CD4-positive, alpha-beta memory T cell (primary cell): Measurements from ENCODE around the gene RBBP8. TPM values are rescaled to one million over a fixed set of nuclear protein-coding genes. Genes with fewer than 3 reads are reported as not detected.
A peak's percentile ranks its signal among the peaks of the same experiment; 100 is the strongest.

Source experiments
- CTCF ChIA-PET: fragments of 350-600 bp; sonication (Branson Sonifier 250); formaldehyde crosslinking; loops from one replicate; lab custom pipeline; 2021; ENCODE audit warnings: inconsistent platforms; ENCODE audit not compliant: partially characterized antibody; lab: Charles Lee
- POLR2A ChIA-PET: fragments of 350-600 bp; sonication (Branson Sonifier 250); formaldehyde crosslinking; loops from one replicate; lab custom pipeline; 2021; ENCODE audit not compliant: partially characterized antibody; lab: Charles Lee
- DNase-seq, 5 donors: peaks; one replicate each; pipeline versions ENCODE4 v3.0.0 to v3.0.0-alpha.2; 2020 to 2022; ENCODE audit warnings: mixed read lengths in 1 of 5
- H3K27ac ChIP-seq: one replicate; pipeline ENCODE4 v1.7.0; 2013; ENCODE audit warnings: low read depth, low read length
- H3K27me3 ChIP-seq: 2 replicates; pipeline ENCODE4 v1.7.0; 2013; ENCODE audit warnings: mild to moderate bottlenecking, low read length, moderate library complexity; ENCODE audit not compliant: insufficient read depth
- H3K36me3 ChIP-seq: 2 replicates; pipeline ENCODE4 v1.7.0; 2013; ENCODE audit warnings: mild to moderate bottlenecking, low read length, moderate library complexity; ENCODE audit not compliant: insufficient read depth
- H3K4me1 ChIP-seq: 2 replicates; pipeline ENCODE4 v1.7.0; 2013; ENCODE audit warnings: mild to moderate bottlenecking, low read length, moderate library complexity; ENCODE audit not compliant: insufficient read depth
- H3K4me3 ChIP-seq, 2 donors: one replicate each; pipeline ENCODE4 v1.7.0; 2013; ENCODE audit warnings: low read length in 2 of 2, mild to moderate bottlenecking in 1 of 2
- H3K9me3 ChIP-seq, 2 donors: one replicate each; pipeline ENCODE4 v1.7.0; 2013; ENCODE audit warnings: low read length in 2 of 2, control low read depth in 1 of 2; ENCODE audit not compliant: control insufficient read depth in 1 of 2
- H3K27ac Mint-ChIP-seq, 7 donors: one replicate each; pipeline ENCODE4 v1.8.0; 2020 to 2021; ENCODE audit warnings: mixed read lengths in 7 of 7, mild to moderate bottlenecking in 6 of 7, inconsistent platforms in 3 of 7, moderate library complexity in 3 of 7
- H3K27me3 Mint-ChIP-seq, 2 donors: one replicate each; pipeline ENCODE4 v1.8.0; 2020 to 2021; ENCODE audit warnings: mixed read lengths in 2 of 2
- H3K36me3 Mint-ChIP-seq, 2 donors: one replicate each; pipeline ENCODE4 v1.8.0; 2020 to 2021; ENCODE audit warnings: mixed read lengths in 2 of 2, inconsistent platforms in 1 of 2, mild to moderate bottlenecking in 1 of 2
- H3K4me1 Mint-ChIP-seq, 4 donors: one replicate each; pipeline ENCODE4 v1.8.0; 2020 to 2021; ENCODE audit warnings: mixed read lengths in 4 of 4, mild to moderate bottlenecking in 1 of 4
- H3K4me3 Mint-ChIP-seq, 8 donors: one replicate each; pipeline ENCODE4 v1.8.0; 2020 to 2021; ENCODE audit warnings: mixed read lengths in 8 of 8, mild to moderate bottlenecking in 7 of 8, moderate library complexity in 6 of 8, inconsistent platforms in 3 of 8
- H3K9me3 Mint-ChIP-seq, 8 donors: one replicate each; pipeline ENCODE4 v1.8.0; 2020 to 2021; ENCODE audit warnings: mixed read lengths in 8 of 8, mild to moderate bottlenecking in 5 of 8, inconsistent platforms in 3 of 8, moderate library complexity in 1 of 8
- intact Hi-C: fragments of 100-400 bp; cut with micrococcal nuclease; formaldehyde crosslinking; loops from one replicate; pipeline ENCODE4 v1.15.1; 2023
- polyA plus RNA-seq, 2 donors: library from polyadenylated mRNA; unstranded; fragments of 300-500 nt; fragmentation: Illumina TruSeq; gene quantifications; one replicate each; pipeline ENCODE4 v1.2.3, GENCODE V29; 2021
- total RNA-seq, 2 experiments: library from RNA; stranded (reverse); gene quantifications; one replicate each; pipeline ENCODE4 v1.2.3, GENCODE V29; 2021

The RBBP8 gene
- total and polyA plus RNA-seq, 4 experiments from 2014 or later = 1.4 to 3.0 (median 2.5) TPM

GRCh38 chr18:22974707-22975106, 41.6 kb downstream of the RBBP8 start:
- Mint-ChIP-seq H3K36me3 (no peaks in the 10 kb centered on the region), H3K4me1 (peaks cover 0 to 6% (median 4%) of the 10 kb centered on the region in 4 donors), H3K9me3 (no peaks in the 10 kb centered on the region), H3K27me3 (no peaks in the 10 kb centered on the region), H3K27ac (no peak overlapping the region), H3K4me3 (no peak overlapping the region)
- no peak for DNase-seq
- H3K4me1 ChIP-seq = no peaks in the 10 kb centered on the region
- no peaks in the 10 kb centered on the region for H3K27me3 ChIP-seq
- CTCF ChIA-PET = interaction anchor here (10.7 kb wide), 1 partner anchor 44 kb away, joined by 132 read pairs; the partner anchor contains the start of gene RBBP8
- H3K36me3 ChIP-seq = no peaks in the 10 kb centered on the region
- intact Hi-C loops = no loop called here
- POLR2A ChIA-PET = no interaction called here
- no peak overlapping the region for H3K4me3 ChIP-seq
- H3K27ac ChIP-seq = no peak overlapping the region
- no peaks in the 10 kb centered on the region for H3K9me3 ChIP-seq

- Mint-ChIP-seq H3K27me3 (no peaks in the 10 kb centered on the region), H3K4me3 (no peak overlapping the region), H3K9me3 (no peaks in the 10 kb centered on the region), H3K27ac (no peak overlapping the region), H3K4me1 (peaks cover 0 to 6% (median 4%) of the 10 kb centered on the region in 4 donors), H3K36me3 (no peaks in the 10 kb centered on the region)
- Histone ChIP-seq H3K9me3 (no peaks in the 10 kb centered on the region), H3K27me3 (no peaks in the 10 kb centered on the region), H3K27ac (no peak overlapping the region), H3K4me1 (no peaks in the 10 kb centered on the region), H3K4me3 (no peak overlapping the region), H3K36me3 (no peaks in the 10 kb centered on the region)
- no peak for DNase-seq
- CTCF ChIA-PET = interaction anchor here (10.7 kb wide), 1 partner anchor 45 kb away, joined by 132 read pairs; the partner anchor contains the start of gene RBBP8
- POLR2A ChIA-PET = no interaction called here
- intact Hi-C loops = no loop called here
Observed at GRCh38 chr18:22975508-22975907, 42.4 kb downstream of the RBBP8 start.

GRCh38 chr18:22977847-22978701, 44.9 kb downstream of the RBBP8 start:
- no peak overlapping the region for H3K27ac ChIP-seq
- no peaks in the 10 kb centered on the region for H3K27me3 ChIP-seq
- Mint-ChIP-seq H3K4me3 (peak overlapping the region in 5 of 8 donors; percentile 12 to 64 (median 26)), H3K9me3 (no peaks in the 10 kb centered on the region), H3K27ac (peak overlapping the region in 4 of 7 donors; percentile 14 to 70 (median 52)), H3K27me3 (no peaks in the 10 kb centered on the region), H3K4me1 (peaks cover 0 to 6% (median 4%) of the 10 kb centered on the region in 4 donors), H3K36me3 (no peaks in the 10 kb centered on the region)
- H3K36me3 ChIP-seq = no peaks in the 10 kb centered on the region
- DNase-seq = no peak
- intact Hi-C loops = no loop called here
- H3K4me1 ChIP-seq = no peaks in the 10 kb centered on the region
- no peak overlapping the region for H3K4me3 ChIP-seq
- ChIA-PET CTCF (interaction anchor here (1.0 to 10.7 kb wide), 10 partner anchors 11 to 179 kb away, joined by 3 to 132 read pairs (median 4); partner anchors contain the start of gene RBBP8), POLR2A (no interaction called here)
- no peaks in the 10 kb centered on the region for H3K9me3 ChIP-seq

GRCh38 chr18:22980394-22980793, 47.3 kb downstream of the RBBP8 start:
- no peaks in the 10 kb centered on the region for H3K27me3 Mint-ChIP-seq
- no peak overlapping the region for H3K27ac Mint-ChIP-seq
- Histone ChIP-seq H3K4me1 (no peaks in the 10 kb centered on the region), H3K27me3 (no peaks in the 10 kb centered on the region), H3K27ac (no peak overlapping the region), H3K4me3 (no peak overlapping the region), H3K9me3 (no peaks in the 10 kb centered on the region), H3K36me3 (no peaks in the 10 kb centered on the region)
- H3K4me3 Mint-ChIP-seq = no peak overlapping the region
- intact Hi-C loops = loop anchor here (5.0 kb wide), 1 partner anchor 168 kb away; no protein-coding TSS in a partner anchor
- DNase-seq = no peak
- POLR2A ChIA-PET = no interaction called here
- CTCF ChIA-PET = interaction anchor here (10.7 kb wide), 1 partner anchor 50 kb away, joined by 132 read pairs; the partner anchor contains the start of gene RBBP8
- H3K36me3 Mint-ChIP-seq = no peaks in the 10 kb centered on the region
- H3K9me3 Mint-ChIP-seq = no peaks in the 10 kb centered on the region
- peaks cover 0 to 6% (median 4%) of the 10 kb centered on the region in 4 donors for H3K4me1 Mint-ChIP-seq

GRCh38 chr18:22981274-22982133, 48.4 kb downstream of the RBBP8 start:
- H3K9me3 Mint-ChIP-seq = no peaks in the 10 kb centered on the region
- Histone ChIP-seq H3K9me3 (no peaks in the 10 kb centered on the region), H3K27ac (no peak overlapping the region), H3K27me3 (no peaks in the 10 kb centered on the region), H3K36me3 (no peaks in the 10 kb centered on the region), H3K4me1 (no peaks in the 10 kb centered on the region), H3K4me3 (no peak overlapping the region)
- no peak overlapping the region for H3K4me3 Mint-ChIP-seq
- ChIA-PET POLR2A (no interaction called here), CTCF (interaction anchor here (0.9 to 10.7 kb wide), 6 partner anchors 40 to 181 kb away, joined by 3 to 132 read pairs (median 5); partner anchors contain the start of gene RBBP8)
- peaks cover 0 to 6% (median 4%) of the 10 kb centered on the region in 4 donors for H3K4me1 Mint-ChIP-seq
- no peaks in the 10 kb centered on the region for H3K36me3 Mint-ChIP-seq
- intact Hi-C loops = loop anchor here (5.0 kb wide), 1 partner anchor 169 kb away; no protein-coding TSS in a partner anchor
- DNase-seq = no peak
- no peaks in the 10 kb centered on the region for H3K27me3 Mint-ChIP-seq
- H3K27ac Mint-ChIP-seq = no peak overlapping the region

GRCh38 chr18:22983175-22983574, 50.0 kb downstream of the RBBP8 start:
- H3K9me3 Mint-ChIP-seq = no peaks in the 10 kb centered on the region
- H3K9me3 ChIP-seq = no peaks in the 10 kb centered on the region
- no peaks in the 10 kb centered on the region for H3K4me1 ChIP-seq
- H3K36me3 ChIP-seq = no peaks in the 10 kb centered on the region
- no peaks in the 10 kb centered on the region for H3K27me3 Mint-ChIP-seq
- no peaks in the 10 kb centered on the region for H3K36me3 Mint-ChIP-seq
- peak in 4 of 5 donors; percentile 16 to 31 (median 23) for DNase-seq
- ChIA-PET CTCF (interaction anchor here (0.6 to 10.7 kb wide), 12 partner anchors 10 to 430 kb away, joined by 3 to 132 read pairs (median 4); partner anchors contain the start of gene RBBP8), POLR2A (interaction anchor here (1.2 kb wide), 1 partner anchor 50 kb away, joined by 5 read pairs; the partner anchor contains the start of gene RBBP8)
- H3K27me3 ChIP-seq = no peaks in the 10 kb centered on the region
- H3K4me1 Mint-ChIP-seq = peaks cover 0 to 5% (median 4%) of the 10 kb centered on the region in 4 donors
- H3K27ac ChIP-seq = no peak overlapping the region
- H3K4me3 ChIP-seq = no peak overlapping the region
- no peak overlapping the region for H3K27ac Mint-ChIP-seq
- intact Hi-C loops = loop anchor here (1.0 to 5.0 kb wide), 3 partner anchors 53 to 184 kb away; no protein-coding TSS in a partner anchor
- H3K4me3 Mint-ChIP-seq = no peak overlapping the region
